OCI-LY7 (cell line): ENCODE data around the gene TAS1R2. TPM values are rescaled to one million over a fixed set of nuclear protein-coding genes. Genes with fewer than 3 reads are reported as not detected.

ENCODE experiments used
- BruUV-seq: library from RNA; stranded (reverse); fragments of 400-500 nt; replicated peaks from 2 replicates; lab custom pipeline; 2021; lab: Mats Ljungman, UMichigan
- CTCF ChIA-PET: fragments of 300-600 bp; sonication (Branson Sonifier 250); formaldehyde crosslinking; loops from one replicate; lab custom pipeline; 2022; ENCODE audit warnings: antibody characterized with exemption; ENCODE audit not compliant: unreplicated experiment; lab: Charles Lee
- POLR2A ChIA-PET: fragments of 300-600 bp; sonication (Branson Sonifier 250); formaldehyde crosslinking; loops from one replicate; lab custom pipeline; 2022; ENCODE audit warnings: antibody characterized with exemption; lab: Charles Lee
- DNase-seq: peaks from one replicate; pipeline ENCODE4 v3.0.0-alpha.2; 2015; ENCODE audit warnings: low spot score
- H2AFZ ChIP-seq: fragments of 200-600 bp; sonication (generic), shearing (Covaris generic); 2 replicates; pipeline ENCODE4 v1.6.1; 2014; ENCODE audit warnings: mild to moderate bottlenecking, antibody characterized with exemption, low read length, moderate library complexity
- H3K27ac ChIP-seq: fragments of 200-600 bp; sonication (generic); 2 replicates; pipeline ENCODE4 v1.5.1; 2014; ENCODE audit warnings: mixed run types, low read depth, mild to moderate bottlenecking, moderate library complexity, low read length, inconsistent platforms; ENCODE audit not compliant: poor library complexity, severe bottlenecking
- H3K36me3 ChIP-seq: fragments of 200-600 bp; sonication (generic); 2 replicates; pipeline ENCODE4 v1.6.1; 2014; ENCODE audit warnings: mild to moderate bottlenecking, antibody characterized with exemption, low read length, moderate library complexity, mixed read lengths; ENCODE audit not compliant: insufficient read depth
- H3K4me1 ChIP-seq: fragments of 200-600 bp; sonication (generic); 2 replicates; pipeline ENCODE4 v1.5.1; 2014; ENCODE audit warnings: mild to moderate bottlenecking, low read length; ENCODE audit not compliant: insufficient read depth, poor library complexity, severe bottlenecking
- H3K4me2 ChIP-seq: fragments of 200-600 bp; sonication (generic); 2 replicates; pipeline ENCODE4 v1.6.1; 2014; ENCODE audit warnings: mild to moderate bottlenecking, low read length
- H3K4me3 ChIP-seq: fragments of 200-600 bp; sonication (generic); 2 replicates; pipeline ENCODE4 v1.5.1; 2014; ENCODE audit warnings: mild to moderate bottlenecking, low read depth, low read length; ENCODE audit not compliant: poor library complexity, severe bottlenecking
- H3K79me2 ChIP-seq: fragments of 200-600 bp; sonication (generic); 2 replicates; pipeline ENCODE4 v1.6.1; 2016; ENCODE audit warnings: low read depth, mild to moderate bottlenecking, low read length, moderate library complexity, mixed read lengths; ENCODE audit not compliant: insufficient read depth
- H3K9me2 ChIP-seq: fragments of 200-600 bp; sonication (generic); 2 replicates; pipeline ENCODE4 v1.6.1; 2016; ENCODE audit warnings: mild to moderate bottlenecking, low read length, mixed read lengths; ENCODE audit not compliant: insufficient read depth
- H3K9me3 ChIP-seq: fragments of 200-600 bp; sonication (generic); 2 replicates; pipeline ENCODE4 v1.6.1; 2014; ENCODE audit warnings: mild to moderate bottlenecking, mixed run types, low read length, mixed read lengths
- H4K20me1 ChIP-seq: fragments of 200-600 bp; sonication (generic); 2 replicates; pipeline ENCODE4 v1.6.1; 2014; ENCODE audit warnings: mild to moderate bottlenecking, antibody characterized with exemption, low read length, moderate library complexity, mixed read lengths; ENCODE audit not compliant: insufficient read depth
- CTCF ChIP-seq: fragments of 200-600 bp; sonication (generic); conservative IDR thresholded peaks from 2 replicates; pipeline ENCODE4 v1.5.1; 2014; ENCODE audit warnings: mild to moderate bottlenecking, antibody characterized with exemption, low read length, moderate library complexity, mixed read lengths
- EZH2phosphoT487 ChIP-seq: fragments of 200-600 bp; sonication (generic); IDR thresholded peaks from 2 replicates; pipeline ENCODE4 v1.6.1; 2018; ENCODE audit warnings: low read depth, borderline replicate concordance, mild to moderate bottlenecking, mixed run types, antibody characterized with exemption, low read length, moderate library complexity, mixed read lengths
- intact Hi-C: fragments of 100-400 bp; cut with micrococcal nuclease; formaldehyde crosslinking; loops from one replicate; pipeline ENCODE4 v1.10.0; 2022; ENCODE audit not compliant: unreplicated experiment
- total RNA-seq, 2 experiments: library from RNA; depleted of rRNA in 1 of 2; stranded (reverse); fragments of >200 nt in 1 of 2; shearing (Covaris generic) in 1 of 2; gene quantifications; 2 replicates each; pipeline ENCODE4 v1.2.3, GENCODE V29; 2014 to 2022

TAS1R2 gene
- total RNA-seq, 2 experiments from 2014 or later: not detected

DNA sequence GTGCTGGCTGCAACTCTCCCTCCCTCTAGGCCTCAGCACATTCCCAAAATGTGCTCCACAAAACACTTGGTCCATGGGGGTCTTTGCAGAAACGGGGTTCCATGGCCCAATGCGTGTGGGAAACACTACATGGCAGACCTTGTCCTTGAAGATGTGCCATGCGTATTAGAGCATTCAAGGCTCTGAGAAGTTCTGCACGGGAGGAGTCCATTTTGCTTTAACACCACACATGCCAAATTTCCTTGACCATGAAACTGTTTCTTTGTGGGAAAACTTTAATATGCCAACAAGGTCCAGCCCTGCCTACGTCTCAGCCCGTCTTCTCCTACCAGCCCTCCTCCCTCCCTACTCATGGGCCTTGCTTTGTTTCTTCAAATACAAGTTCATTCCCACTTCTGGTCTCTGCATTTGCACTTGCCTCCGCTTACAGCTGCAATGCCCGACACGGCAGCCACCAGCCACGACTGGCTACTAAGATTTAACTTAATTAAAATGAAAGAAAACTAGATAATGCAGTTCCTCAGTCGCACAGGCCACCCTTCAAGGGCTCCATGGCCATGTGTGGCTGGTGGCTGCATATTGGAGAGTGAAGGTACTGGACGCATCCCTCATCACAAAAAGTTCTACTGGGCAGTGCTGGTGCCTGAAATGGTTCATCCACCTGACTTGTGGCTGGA is 19.2 kb upstream of the TAS1R2 start:
- intact Hi-C loops: loop anchor here (5.0 kb wide), 1 partner anchor 281 kb away; no protein-coding TSS in a partner anchor
- Histone ChIP-seq H2AFZ (no peak overlapping the region), H3K9me3 (no peaks in the 10 kb centered on the region), H3K4me3 (no peak overlapping the region), H3K4me2 (no peak overlapping the region), H3K79me2 (no peaks in the 10 kb centered on the region), H4K20me1 (no peaks in the 10 kb centered on the region), H3K27ac (no peak overlapping the region), H3K36me3 (no peaks in the 10 kb centered on the region), H3K9me2 (no peaks in the 10 kb centered on the region), H3K4me1 (no peaks in the 10 kb centered on the region)
- TF ChIP-seq EZH2phosphoT487 (no peak), CTCF (no peak)
- DNase-seq: no peak
- CTCF ChIA-PET: no interaction called here
- BruUV-seq: no TSS peak
- POLR2A ChIA-PET: no interaction called here

GRCh38 chr1:18877282-18877681 is 17.8 kb upstream of the TAS1R2 start:
- POLR2A ChIA-PET: no interaction called here
- TF ChIP-seq CTCF (no peak), EZH2phosphoT487 (no peak)
- Histone ChIP-seq H3K27ac (no peak overlapping the region), H3K4me3 (no peak overlapping the region), H3K4me1 (no peaks in the 10 kb centered on the region), H3K4me2 (no peak overlapping the region), H3K9me3 (no peaks in the 10 kb centered on the region), H2AFZ (no peak overlapping the region), H3K9me2 (no peaks in the 10 kb centered on the region), H4K20me1 (no peaks in the 10 kb centered on the region), H3K79me2 (no peaks in the 10 kb centered on the region), H3K36me3 (no peaks in the 10 kb centered on the region)
- DNase-seq: no peak
- CTCF ChIA-PET: no interaction called here
- no TSS peak for BruUV-seq
- intact Hi-C loops: loop anchor here (5.0 kb wide), 1 partner anchor 280 kb away; no protein-coding TSS in a partner anchor

GRCh38 chr1:18876210-18876609 is 16.8 kb upstream of the TAS1R2 start:
- no peaks in the 10 kb centered on the region for H3K79me2 ChIP-seq
- H3K4me2 ChIP-seq: no peak overlapping the region
- H4K20me1 ChIP-seq: no peaks in the 10 kb centered on the region
- no peak overlapping the region for H3K4me3 ChIP-seq
- intact Hi-C loops: loop anchor here (5.0 kb wide), 1 partner anchor 279 kb away; no protein-coding TSS in a partner anchor
- CTCF ChIA-PET: no interaction called here
- H3K9me3 ChIP-seq: no peaks in the 10 kb centered on the region
- H2AFZ ChIP-seq: no peak overlapping the region
- TF ChIP-seq CTCF (no peak), EZH2phosphoT487 (no peak)
- no peaks in the 10 kb centered on the region for H3K36me3 ChIP-seq
- POLR2A ChIA-PET: no interaction called here
- DNase-seq: no peak
- BruUV-seq: no TSS peak
- H3K4me1 ChIP-seq: no peaks in the 10 kb centered on the region
- H3K9me2 ChIP-seq: no peaks in the 10 kb centered on the region
- no peak overlapping the region for H3K27ac ChIP-seq
